ENCODE data around the gene PICALM.
"Not testable (repeated sequence)": the region's sequence is repeated elsewhere in the genome, so short reads cannot be mapped to it uniquely, and the experiment has no call there.

PICALM gene

DNA sequence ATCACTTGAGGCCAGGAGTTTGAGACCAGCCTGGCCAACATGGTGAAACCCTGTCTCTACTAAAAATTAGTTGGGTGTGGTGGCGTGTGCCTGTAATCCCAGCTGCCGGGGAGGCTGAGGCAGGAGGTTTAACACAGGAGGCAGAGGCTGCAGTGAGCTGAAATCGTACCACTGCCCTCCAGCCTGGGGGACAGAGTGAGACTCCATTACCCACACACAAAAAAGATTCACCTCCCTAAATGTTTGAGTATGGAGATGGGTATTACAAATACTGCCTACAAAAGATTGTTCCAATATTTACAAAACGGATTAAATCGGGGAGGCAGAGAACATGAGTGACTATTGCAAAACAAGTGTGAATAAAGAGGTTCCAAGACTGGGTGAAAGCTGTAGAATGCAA, 98.3 kb downstream of the PICALM start:
- DNase-seq = no peak

DNA sequence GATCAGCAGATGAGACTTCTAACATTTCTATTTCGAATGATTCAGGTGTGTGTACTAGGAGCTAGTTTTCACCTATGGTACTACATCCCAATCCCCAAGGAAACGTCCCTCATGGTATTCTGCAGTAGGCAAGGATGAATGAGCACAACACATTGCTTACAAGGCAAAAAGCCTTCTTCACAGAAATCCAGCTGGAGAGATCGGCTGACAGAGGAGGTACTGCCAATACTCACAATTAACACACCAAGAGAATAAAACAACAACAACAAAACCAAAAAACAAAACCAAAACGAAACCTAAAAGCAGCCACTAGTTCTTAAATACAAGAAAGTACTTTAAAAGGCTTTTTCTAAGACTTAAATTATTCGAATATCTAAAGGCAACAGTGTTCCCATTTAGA, 101.4 kb downstream of the PICALM start:
- DNase-seq = no peak

DNA sequence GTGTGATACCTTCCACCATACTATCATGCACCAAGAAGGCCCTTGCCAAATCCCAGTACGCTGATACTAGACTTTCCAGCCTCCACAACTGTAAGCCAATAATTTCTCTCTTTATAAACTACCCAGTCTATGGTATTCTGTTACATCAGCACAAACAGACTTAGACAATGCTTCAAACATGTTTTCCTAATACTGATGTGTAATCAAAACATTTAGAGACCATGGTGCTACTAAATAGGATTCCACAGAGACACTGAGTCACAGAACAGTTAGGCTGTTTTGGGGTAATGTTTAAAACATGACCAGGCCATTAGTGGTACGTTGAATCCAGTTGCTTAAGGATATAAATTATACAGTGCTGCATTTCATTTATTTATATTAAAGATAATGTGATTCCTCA, 103.7 kb downstream of the PICALM start:
- no peak for DNase-seq

DNA sequence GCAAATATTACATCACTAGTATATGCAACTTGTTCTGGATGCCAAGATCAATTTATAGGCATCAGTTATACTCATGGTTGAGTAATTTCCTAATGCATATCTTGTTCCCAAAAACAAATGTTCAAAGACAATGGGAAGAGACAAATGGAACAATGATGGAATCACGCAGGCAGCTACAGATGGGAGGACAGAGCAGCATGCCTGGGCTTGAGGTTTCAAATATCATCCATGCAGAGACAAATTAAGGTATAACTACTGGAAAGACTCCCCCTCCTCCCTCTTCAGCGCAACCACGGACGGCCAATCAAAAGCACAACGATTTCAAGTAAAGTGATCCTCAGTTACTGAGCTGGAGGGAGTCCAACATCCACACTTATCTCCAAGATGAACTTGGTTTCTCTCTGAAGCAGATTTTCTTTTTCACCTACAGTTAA, 106.9 kb downstream of the PICALM start:
- DNase-seq = no peak

DNA sequence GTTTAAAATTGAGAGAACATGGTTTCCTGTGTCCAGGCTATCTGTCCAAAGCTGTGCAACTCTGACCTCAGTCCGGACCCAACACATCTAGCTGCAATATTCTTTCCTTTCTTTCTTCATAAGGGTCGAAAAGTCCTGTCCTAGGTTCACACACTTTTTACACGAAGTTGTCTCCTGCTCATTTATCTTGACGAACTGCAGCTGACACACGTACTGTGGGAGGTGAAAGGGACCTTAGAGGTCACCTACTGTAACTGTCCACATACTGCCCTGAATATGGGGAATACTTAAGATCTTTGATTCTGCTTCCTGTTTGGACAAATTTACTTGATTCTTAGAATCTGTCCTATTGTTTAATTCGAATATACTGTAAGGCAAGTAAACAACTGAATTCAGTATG, 107.8 kb downstream of the PICALM start:
- DNase-seq = no peak

DNA sequence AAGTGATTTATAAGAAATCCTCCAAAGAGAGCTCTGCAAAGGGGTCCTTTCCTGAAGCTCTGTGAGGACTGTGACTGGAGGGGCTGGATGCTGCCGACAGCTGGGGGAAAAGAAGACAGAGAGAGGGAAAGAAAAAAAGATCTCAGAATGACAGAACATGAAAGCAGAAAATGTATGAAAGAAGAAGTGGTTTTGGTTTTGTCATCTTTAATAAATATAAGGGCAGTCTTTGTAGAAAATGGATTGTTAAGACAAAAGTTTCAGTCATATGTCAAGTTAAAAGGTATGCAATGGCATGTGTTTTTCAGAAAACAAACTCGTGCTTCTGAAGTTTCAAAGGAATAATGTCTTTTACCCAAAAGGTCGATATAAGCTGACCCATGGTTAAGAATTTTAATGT, 108.2 kb downstream of the PICALM start:
- no peak for DNase-seq

DNA sequence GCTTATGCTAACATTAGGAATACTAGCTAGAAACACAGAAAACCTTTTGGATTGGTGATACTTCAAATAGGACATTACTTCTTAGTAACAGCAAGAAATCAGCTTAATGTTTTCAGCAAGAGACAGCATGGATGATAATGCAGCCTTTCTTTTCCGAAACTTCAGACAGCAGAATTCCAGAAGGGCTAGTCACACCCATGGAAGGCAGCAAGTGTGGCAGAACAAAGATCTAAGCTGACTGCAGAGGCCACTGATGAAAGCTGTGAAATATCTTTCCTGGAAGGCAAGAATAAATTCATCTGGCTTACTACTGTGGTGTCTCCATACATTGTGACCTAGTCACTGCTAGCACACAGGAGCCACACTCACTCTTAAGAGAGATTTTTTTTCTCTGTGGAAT, 113.4 kb downstream of the PICALM start:
- DNase-seq = no peak

DNA sequence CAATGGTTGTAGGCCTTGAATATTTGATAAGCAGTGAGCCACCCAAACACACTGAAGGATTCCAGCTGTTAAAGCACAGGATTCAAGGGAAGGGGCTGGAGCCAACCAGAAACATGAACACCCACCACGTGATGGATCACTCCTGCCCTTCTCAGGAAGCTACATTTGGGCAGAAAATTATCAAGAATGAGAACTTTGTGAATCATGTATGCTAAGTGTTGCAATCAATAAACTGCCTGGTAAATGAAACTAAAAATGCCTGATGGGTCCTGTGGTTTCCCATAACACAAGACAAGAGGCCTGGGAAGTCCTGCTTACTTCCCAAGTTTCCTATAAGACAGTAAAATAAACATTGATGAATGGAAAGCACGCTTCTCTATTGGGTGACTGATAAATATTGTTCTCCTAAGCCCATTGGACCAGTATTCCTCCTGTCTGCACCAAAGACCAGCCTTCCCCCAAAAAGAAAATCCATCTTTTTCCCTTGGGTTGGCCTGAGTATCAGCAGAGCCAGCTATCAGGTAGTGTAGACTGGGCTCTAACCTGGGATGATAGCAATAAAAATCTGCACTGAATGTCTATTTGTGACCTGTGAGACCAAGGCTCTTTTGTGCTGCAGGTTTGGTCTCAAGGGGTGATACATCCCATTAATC, 115.3 kb downstream of the PICALM start:
- no peak for DNase-seq

DNA sequence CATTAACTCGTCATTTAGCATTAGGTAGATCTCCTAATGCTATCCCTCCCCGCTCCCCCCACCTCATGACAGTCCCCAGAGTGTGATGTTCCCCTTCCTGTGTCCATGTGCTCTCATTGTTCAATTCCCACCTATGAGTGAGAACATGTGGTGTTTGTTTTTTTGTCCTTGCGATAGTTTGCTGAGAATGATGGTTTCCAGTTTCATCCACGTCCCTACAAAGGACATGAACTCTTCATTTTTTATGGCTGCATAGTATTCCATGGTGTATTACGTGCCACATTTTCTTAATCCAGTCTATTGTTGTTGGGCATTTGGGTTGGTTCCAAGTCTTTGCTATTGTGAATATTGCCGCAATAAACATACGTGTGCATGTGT, 116.8 kb downstream of the PICALM start:
- not testable (repeated sequence) for DNase-seq

DNA sequence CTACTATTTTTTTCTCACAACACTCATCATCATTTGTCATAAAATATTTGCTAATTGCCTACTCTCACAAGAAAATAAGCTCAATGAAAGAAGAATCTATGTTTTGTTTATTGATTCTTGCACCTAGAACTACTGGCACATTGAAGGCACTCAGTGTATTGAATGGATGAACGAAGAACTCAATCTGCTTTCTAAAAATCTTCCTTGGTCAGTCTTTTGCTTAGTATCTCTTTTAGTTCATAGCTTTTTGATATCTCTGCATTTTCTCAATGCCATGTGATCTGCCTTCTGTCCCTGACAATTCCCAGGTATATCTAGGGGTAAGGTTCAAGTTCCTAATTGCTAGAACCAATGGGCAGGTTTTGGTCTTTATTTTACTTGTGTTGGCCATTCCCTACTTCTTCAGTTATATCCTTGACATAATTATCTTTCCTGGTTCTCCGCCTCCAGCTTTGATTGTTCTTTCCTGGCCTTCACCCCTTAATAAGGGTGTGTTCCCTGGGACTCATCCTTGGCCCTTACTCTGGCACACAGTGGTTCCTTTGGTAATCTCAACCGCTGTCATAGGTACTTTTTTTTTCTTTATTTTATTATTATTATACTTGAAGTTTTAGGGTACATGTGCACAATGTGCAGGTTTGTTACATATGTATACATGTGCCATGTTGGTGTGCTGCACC, 117.3 kb downstream of the PICALM start:
- no peak for DNase-seq

DNA sequence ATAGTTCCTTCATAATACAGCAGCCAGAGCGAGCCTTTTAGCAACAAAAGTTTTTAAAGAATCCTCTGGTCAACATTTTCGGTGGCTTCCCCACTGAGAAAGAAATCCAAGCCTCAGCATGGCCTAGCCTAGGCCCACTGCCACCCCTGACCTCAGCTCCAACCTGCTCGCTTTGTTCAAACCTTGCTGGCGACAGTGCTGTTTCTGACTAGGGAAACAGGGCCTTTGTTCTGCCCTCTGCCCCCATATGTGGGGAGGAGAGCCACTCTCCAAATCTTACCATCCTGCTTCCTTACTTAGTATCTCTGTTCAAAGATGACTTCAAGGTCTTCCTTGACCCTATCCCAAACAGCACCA, 117.9 kb downstream of the PICALM start:
- no peak for DNase-seq

DNA sequence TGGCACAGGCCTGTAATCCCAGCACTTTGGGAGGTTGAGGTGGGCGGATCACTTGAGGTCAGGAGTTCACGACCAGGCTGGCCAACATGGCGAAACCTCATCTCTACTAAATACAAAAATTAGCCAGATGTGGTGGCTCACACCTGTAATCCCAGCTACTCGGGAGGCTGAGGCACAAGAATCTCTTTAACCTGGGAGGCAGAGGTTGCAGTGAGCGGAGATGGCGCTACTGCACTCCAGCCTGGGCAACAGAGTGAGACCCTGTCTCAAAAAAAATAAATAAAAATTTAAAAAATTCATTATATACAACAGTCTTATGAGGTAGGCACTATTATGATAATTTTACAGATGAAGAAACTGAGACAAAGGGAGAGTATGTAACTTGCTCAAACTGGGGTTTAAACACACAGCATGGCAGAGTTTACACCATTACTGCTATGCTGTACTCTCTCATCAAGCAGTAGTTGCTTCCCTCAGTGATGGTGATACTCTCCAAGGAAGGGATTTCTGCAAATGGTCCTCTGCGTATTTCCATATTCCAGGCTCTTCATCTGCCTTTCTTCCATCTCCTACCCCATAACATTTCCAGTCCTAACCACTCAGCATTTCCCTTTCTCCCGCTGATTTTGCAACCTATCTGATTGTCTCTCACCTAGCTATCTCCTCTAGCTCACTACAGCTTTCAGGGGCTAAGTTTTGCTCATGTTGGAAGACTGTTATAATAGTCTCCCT, 118.4 kb downstream of the PICALM start:
- DNase-seq = no peak

DNA sequence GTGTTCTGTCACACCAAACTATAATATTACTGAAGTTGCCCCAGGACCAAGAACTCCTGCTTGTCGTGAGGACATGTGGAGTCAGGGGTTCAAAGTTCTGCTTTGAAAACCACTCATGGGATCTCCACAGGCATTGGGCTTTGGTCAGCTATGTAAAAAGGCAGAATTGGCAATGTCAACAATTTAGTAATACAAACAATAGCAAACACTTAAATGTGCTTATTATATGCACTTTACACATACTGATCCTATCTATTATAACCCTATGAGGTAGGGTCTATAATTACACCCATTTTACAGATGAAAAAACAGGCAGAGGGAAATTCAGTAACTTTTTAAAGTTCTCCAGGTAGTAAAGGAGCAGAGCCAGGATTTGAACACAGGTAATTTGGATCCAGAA, 119.1 kb downstream of the PICALM start:
- no peak for DNase-seq

DNA sequence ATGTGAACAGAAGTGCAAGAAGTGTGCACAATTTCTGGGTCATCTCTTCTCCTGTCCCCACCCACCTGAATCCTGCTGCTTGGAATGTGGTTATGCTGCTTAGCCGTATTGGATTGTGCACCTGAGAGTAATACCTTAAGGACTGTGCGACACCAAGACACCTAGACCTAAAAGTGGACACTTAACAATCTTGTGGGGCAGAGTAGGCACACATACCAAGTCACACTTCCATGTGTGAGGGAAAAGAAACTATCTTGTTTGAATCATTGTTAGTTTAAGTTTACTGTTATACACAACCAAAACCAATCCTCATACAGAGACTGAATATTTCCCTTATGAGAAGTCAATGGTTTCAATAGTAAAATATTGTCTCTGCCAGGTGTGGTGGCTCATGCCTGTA, 120.0 kb downstream of the PICALM start:
- DNase-seq = no peak

DNA sequence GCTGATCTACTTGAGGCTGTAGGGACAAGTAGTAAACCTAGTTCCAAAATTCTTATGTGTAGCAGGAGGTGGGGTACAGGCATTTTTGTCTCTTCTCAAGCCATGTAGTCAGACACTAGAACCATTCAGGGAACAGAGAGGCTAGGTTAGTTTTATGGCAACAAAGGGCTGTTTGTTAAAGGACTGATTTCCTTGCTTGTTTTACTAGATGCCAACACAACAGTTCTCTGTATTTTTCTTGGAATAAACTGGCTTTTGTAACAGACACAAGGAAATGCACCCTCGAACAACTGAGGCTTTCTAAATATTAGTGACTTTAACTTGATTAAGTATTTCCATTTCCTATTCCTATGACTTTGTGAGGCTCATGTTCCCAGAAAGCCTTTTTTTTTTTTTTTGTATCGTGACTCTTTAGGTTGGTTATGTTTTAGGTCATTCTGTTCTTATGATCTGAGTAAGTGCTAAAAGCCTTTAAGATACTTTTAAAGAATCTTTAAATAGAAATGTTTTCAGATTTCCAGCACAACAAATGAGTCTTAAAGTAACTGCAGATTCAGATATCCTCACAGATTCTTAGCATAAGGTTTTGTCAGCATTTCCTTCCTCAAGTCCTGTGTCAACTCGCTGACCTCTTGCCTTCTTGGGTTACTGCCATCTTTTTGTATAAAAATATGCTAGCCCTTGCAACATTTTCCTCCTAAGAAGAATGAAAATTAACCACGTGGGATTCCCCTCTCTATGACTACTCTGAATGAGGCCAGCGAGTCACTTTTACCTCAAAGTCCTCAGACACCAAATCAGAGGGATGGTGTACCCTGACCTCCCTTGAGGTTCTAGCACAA, 121.2 kb downstream of the PICALM start:
- DNase-seq = no peak

DNA sequence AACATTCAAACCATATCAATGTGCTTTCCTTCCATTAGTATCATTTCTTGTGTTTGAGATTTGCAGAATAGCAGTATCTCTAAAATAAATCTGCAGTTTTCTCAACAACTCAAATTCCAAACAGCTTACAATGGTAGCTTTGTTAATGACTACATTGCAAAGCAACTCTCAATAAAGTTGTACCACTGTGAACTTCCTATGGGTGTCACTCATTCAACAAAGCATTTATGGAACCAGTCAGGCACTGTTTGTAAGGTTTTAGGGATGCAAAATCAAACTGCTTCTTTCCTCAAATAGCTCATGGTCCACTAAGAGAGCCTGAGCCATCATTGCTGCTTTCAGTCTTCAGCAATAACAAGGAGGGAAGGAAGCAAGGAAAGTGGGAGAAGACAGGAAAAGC, 122.7 kb downstream of the PICALM start:
- DNase-seq = no peak

DNA sequence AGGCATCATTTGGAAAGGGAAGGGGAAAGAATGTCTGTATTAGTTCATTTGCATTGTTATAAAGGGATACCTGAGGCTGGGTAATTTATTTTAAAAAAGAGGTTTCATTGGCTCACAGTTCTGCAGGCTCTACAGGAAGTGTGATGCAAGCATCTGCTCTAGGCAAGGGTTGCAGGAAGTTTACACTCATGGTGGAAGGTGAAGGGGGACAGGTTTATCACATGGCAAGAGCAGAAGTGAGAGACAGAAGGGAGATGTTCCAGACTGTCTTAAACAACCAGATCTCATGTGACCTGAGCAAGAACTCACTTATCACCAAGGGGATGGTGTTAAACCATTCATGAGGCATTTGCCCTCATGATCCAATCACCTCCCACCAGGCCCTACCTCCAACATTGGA, 123.1 kb downstream of the PICALM start:
- DNase-seq = no peak

DNA sequence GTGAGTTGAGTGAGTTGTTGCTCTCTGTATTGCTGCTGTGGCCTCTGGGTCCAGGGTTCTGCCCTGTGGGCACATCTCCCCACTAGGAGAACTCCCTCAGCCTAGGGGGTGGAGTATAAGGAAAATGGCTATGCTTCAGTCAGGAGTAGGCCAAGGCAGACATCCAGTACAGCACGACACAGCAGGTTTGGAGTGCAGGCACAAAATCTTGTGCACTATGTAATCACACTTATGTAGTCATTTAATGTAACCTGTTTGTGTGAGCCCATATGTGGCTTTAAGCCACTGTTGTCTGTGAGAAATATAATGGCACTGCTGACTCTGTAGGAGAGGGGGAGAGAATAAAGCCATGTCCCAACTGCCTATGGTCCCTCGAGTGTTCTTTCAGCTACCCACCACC, 123.6 kb downstream of the PICALM start:
- no peak for DNase-seq

DNA sequence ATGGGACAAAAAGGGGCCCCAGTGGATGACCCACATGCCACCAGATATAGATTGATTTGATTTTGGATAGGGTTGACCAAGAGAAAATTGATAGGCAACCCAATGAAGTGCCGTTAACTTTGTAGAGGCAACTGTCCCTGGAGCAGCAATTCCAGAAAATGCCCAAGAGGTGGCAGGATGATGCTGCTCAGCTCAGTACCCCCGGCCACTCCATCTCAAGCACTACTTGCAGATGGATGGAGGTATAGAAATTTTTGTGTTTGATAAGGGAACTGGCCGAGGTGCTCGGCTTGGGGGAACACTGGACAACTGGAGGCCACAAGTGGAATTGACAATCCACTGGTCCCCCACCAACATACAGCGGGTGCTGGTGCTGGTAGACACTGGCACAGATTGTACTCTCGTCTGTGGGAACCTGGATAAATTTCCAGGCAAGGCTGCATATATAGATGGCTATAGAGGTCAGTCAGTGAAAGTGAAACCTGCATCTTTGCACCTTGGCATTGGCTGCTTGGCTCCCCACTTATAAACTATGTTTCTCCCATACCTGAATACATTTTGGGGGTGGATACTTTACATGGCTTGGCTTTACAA, 127.4 kb downstream of the PICALM start:
- DNase-seq = no peak

DNA sequence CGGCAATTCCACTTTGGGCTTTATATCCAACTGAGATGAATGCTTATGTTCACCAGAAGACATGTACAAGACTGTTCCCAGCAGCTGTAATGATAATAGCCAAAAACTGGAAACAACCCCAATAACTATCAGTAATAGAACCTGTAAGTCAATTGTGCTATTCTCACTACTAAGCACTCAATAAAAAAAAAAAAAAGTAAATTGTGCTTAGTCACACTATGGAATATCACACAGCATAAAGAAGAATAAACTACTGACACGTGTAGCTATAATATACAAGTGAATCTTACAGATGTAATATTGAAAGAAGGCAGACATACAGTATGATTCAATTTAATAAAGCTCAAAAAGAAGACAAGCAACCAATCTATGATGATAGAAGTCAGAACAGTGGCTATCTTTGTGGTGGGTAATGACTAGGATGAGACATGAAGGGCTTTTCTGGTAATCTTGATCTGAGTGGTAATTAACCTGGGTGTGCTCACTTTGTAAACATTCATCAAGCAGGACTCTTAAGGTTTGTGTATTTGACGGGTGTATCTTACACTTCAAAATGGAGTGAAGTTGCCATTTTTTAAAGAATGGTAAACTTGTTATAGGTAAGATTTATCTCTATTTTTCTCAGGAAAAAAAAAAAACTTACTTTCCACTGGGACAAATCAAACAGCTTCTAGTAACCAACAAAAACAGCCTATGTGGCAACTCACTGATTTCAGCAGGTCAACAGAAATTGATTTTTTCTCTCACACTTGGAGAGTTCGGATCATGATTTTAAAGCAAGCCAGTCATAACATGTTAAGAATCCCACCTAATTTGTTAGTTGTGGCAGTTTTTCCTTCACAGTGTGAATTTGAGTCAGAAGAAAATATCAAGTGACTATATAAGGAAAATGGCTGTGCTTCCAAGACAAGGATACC, 129.5 kb downstream of the PICALM start:
- DNase-seq = no peak

DNA sequence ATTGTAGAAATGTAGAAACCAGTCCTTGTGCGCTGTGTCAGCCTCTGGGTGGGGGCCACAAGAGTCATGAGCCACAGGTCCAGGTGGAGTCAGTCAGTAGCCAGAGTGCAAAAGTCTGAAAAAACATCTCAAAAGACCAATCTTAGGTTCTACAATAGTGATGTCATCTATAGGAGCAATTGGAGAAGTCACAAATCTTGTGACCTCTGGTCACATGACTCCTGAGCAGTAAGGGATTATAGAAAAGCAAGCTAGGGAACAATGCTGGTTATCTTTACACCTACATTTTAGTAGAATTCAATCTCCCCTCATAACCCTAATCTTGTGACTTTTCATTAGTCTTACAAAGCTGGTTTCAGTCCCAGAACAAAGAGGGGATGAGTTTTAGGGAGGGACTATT, 131.0 kb downstream of the PICALM start:
- DNase-seq = no peak

DNA sequence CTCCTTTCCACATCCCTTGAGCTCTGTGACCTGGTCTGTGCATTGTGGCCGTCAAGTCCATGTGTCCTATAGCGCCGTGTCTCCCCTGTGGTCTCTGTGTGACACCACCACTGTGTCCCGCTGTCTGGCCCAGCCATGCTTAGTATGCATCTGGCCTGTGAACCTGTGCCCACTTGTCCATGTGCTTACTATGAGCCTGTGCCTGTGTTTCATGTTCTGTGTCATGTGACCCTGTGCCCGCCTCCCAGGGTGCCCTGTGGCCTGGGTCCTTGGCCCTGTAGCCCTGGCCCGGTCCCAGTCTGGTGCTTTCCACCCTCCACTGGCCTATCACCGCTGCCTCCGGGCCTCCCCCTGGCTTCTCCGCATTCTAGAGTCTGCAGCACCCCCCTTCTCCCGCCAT, 133.1 kb downstream of the PICALM start:
- no peak for DNase-seq
